Endometrial microvascular endothelial cells (primary cell): ENCODE data around the gene MFSD11. TPM values are rescaled to one million over a fixed set of nuclear protein-coding genes. Genes with fewer than 3 reads are reported as not detected.

ENCODE experiments used
- in situ Hi-C: cut with HindIII; loops from 2 replicates; pipeline ENCODE4 v1.10.0; 2017; ENCODE audit warnings: low sequenced_read_pairs, low pct_unique_long_range_greater_than_20kb; ENCODE audit errors: inconsistent ontology term
- total RNA-seq: library from RNA; depleted of rRNA; stranded (reverse); fragments of >200 nt; gene quantifications from one replicate; pipeline ENCODE4 v1.2.3, GENCODE V29; 2015; ENCODE audit errors: inconsistent ontology term

The MFSD11 gene
- total RNA-seq, 1 donor from 2014 or later, result 44.9 TPM

DNA sequence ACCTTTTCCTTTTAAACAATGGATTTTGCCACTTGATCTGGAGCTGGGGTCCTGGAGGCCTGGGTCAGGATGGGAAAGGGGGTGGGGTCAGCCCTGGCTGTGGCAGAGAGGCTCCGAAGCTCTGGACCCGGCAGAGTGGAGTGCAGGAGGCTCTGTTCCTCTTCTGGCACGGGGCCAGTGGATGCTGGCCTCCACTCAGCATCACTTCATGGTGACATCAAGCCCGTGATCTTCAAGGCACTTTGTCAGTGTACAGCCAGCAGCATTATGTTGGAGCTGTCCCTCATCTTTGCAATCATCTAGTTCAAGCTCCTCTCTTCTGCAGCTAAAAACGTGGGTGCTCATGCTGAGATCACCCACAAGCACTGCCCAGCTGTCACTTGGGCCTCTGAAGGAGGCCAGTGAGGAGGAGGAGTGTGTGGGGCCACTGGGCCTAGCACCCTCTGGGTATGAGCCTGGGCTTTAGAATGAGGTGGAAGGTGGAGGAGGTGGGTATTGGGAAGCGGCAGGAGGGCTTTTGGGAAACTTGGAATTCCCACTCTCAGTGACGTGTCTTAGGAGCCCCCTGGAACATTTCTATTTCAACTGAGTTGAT lies 84.4 kb downstream of the MFSD11 start:
- in situ Hi-C loops, result no loop called here

GRCh38 chr17:76824093-76824492 lies 86.2 kb downstream of the MFSD11 start:
- in situ Hi-C loops, result no loop called here

GRCh38 chr17:76826330-76827068 lies 88.6 kb downstream of the MFSD11 start:
- in situ Hi-C loops, result no loop called here

DNA sequence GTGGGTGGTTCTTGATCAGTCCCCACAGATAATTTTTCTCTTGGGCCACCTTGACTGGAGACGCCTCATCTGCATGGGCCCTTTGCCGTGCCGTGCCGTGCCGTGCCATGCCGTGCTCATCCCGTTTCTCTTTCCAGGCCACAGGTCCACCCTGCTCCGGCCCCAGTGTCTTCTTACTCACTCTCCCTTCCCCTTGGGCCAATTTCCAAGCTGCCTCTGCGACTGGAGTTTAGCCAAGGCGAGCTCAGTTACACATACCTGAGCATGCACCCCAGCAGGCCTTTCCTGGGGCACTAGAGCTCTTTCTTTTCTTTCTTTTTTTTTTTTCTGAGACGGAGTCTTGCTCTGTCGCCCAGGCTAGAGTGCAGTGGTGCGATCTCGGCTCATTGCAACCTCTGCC lies 89.8 kb downstream of the MFSD11 start:
- in situ Hi-C loops, result no loop called here

Other genes with a start within 250 kb of the MFSD11 start
- gene RHBDF2, start 236.7 kb upstream of the MFSD11 start, total RNA-seq, result 42.8 TPM
- 0.37 TPM for gene CYGB, start 200.4 kb upstream of the MFSD11 start, total RNA-seq
- gene PRCD, start 198.1 kb upstream of the MFSD11 start, total RNA-seq, result not detected
- not detected for gene ST6GALNAC2, start 152.3 kb upstream of the MFSD11 start, total RNA-seq
- gene ST6GALNAC1, start 94.4 kb upstream of the MFSD11 start, total RNA-seq, result not detected
- gene MXRA7, start 27.2 kb upstream of the MFSD11 start, total RNA-seq, result 265 TPM
- gene JMJD6, start 11.5 kb upstream of the MFSD11 start, total RNA-seq, result 31.5 TPM
- 18.9 TPM for gene METTL23, start 11.3 kb upstream of the MFSD11 start, total RNA-seq
- 387 TPM for gene SRSF2, start 788 bp upstream of the MFSD11 start, total RNA-seq
- gene MGAT5B, start 130.3 kb downstream of the MFSD11 start, total RNA-seq, result 0.56 TPM